Panc1 (cell line): ENCODE measurements around the gene EEIG1.

Source experiments
- CTCF ChIP-seq: fragments of 450-650 bp; IDR thresholded peaks from 2 replicates; pipeline ENCODE4 v1.5.1; 2017; ENCODE audit warnings: mild to moderate bottlenecking
- POLR2AphosphoS5 ChIP-seq: IDR thresholded peaks from 2 replicates; pipeline ENCODE4 v1.6.1; 2012; ENCODE audit warnings: mild to moderate bottlenecking, low read depth, low read length, moderate library complexity
- SIN3A ChIP-seq: IDR thresholded peaks from 2 replicates; pipeline ENCODE4 v1.6.1; 2012; ENCODE audit warnings: low read depth, mild to moderate bottlenecking, low read length, moderate library complexity, borderline replicate concordance; ENCODE audit not compliant: insufficient read depth

- TF ChIP-seq CTCF: no peak
- TF ChIP-seq POLR2AphosphoS5: no peak
- TF ChIP-seq SIN3A: no peak
Observed at GRCh38 chr9:128005923-128006322, 25.1 kb upstream of the EEIG1 start.
